PC-9 (cell line): ENCODE data around the gene PHF21A. TPM values are rescaled to one million over a fixed set of nuclear protein-coding genes. Genes with fewer than 3 reads are reported as not detected.
A peak's percentile ranks its signal among the peaks of the same experiment; 100 is the strongest.

ENCODE experiments used
- Bru-seq: library from RNA; stranded (reverse); fragments of 400-500 nt; gene quantifications from one replicate; lab custom pipeline; 2021; lab: Mats Ljungman, UMichigan
- BruChase-seq, 2 experiments: library from RNA; stranded (reverse); fragments of 400-500 nt; gene quantifications; one replicate each; lab custom pipeline; 2021; lab: Mats Ljungman, UMichigan
- BruUV-seq: library from RNA; stranded (reverse); fragments of 400-500 nt; replicated peaks from 2 replicates; lab custom pipeline; 2021; lab: Mats Ljungman, UMichigan
- CTCF ChIA-PET: fragments of 300-600 bp; sonication (Branson Sonifier 250); formaldehyde crosslinking; loops from one replicate; lab custom pipeline; 2022; ENCODE audit warnings: antibody characterized with exemption; lab: Charles Lee
- POLR2A ChIA-PET: fragments of 300-600 bp; sonication (Branson Sonifier 250); formaldehyde crosslinking; loops from one replicate; lab custom pipeline; 2022; ENCODE audit warnings: antibody characterized with exemption; ENCODE audit not compliant: unreplicated experiment; lab: Charles Lee
- DNase-seq, 2 experiments: peaks; one replicate each; pipeline versions ENCODE4 v3.0.0 to v3.0.0-alpha.2; 2015 to 2022; ENCODE audit warnings: mixed read lengths in 1 of 2
- H2AFZ ChIP-seq: fragments of 200-600 bp; sonication (generic); 2 replicates; pipeline ENCODE4 v1.8.1; 2017; ENCODE audit warnings: antibody characterized with exemption
- H3F3A ChIP-seq: fragments of 200-600 bp; sonication (generic); 2 replicates; pipeline ENCODE4 v1.8.1; 2017; ENCODE audit warnings: antibody characterized with exemption, mild to moderate bottlenecking, low read depth; ENCODE audit not compliant: insufficient read depth
- H3K27ac ChIP-seq: fragments of 200-600 bp; sonication (generic); 2 replicates; pipeline ENCODE4 v1.6.1; 2016; ENCODE audit warnings: mixed run types
- H3K27me3 ChIP-seq: fragments of 200-600 bp; sonication (generic); 2 replicates; pipeline ENCODE4 v1.6.1; 2016; ENCODE audit warnings: low read depth, mixed run types; ENCODE audit not compliant: insufficient read depth
- H3K36me3 ChIP-seq: fragments of 200-600 bp; sonication (generic); 2 replicates; pipeline ENCODE4 v1.6.1; 2016; ENCODE audit warnings: low read depth, mixed run types
- H3K4me1 ChIP-seq: fragments of 200-600 bp; sonication (generic); replicated peaks from 2 replicates; pipeline ENCODE4 v1.6.1; 2016; ENCODE audit warnings: mixed run types; ENCODE audit not compliant: insufficient read depth
- H3K4me2 ChIP-seq: fragments of 200-600 bp; sonication (generic); 2 replicates; pipeline ENCODE4 v1.6.1; 2017; ENCODE audit warnings: mixed run types
- H3K4me3 ChIP-seq: fragments of 200-600 bp; sonication (generic); 2 replicates; pipeline ENCODE4 v1.6.1; 2016; ENCODE audit warnings: mixed run types
- H3K79me2 ChIP-seq: fragments of 200-600 bp; sonication (generic); 2 replicates; pipeline ENCODE4 v1.6.1; 2017; ENCODE audit warnings: low read depth, mixed run types
- H3K9me2 ChIP-seq: fragments of 200-600 bp; sonication (generic); 2 replicates; pipeline ENCODE4 v1.8.1; 2017; ENCODE audit warnings: mild to moderate bottlenecking; ENCODE audit not compliant: insufficient read depth
- H3K9me3 ChIP-seq: fragments of 200-600 bp; sonication (generic); 2 replicates; pipeline ENCODE4 v1.8.1; 2016; ENCODE audit warnings: low read depth; ENCODE audit not compliant: insufficient read depth
- H4K20me1 ChIP-seq: fragments of 200-600 bp; sonication (generic); 2 replicates; pipeline ENCODE4 v1.8.1; 2017; ENCODE audit not compliant: insufficient read depth
- CTCF ChIP-seq: fragments of 200-600 bp; sonication (generic); conservative IDR thresholded peaks from 2 replicates; pipeline ENCODE4 v1.6.1; 2017; ENCODE audit warnings: mixed run types, antibody characterized with exemption, mild to moderate bottlenecking, moderate library complexity
- EZH2 ChIP-seq: fragments of 200-600 bp; sonication (generic); IDR thresholded peaks from 2 replicates; pipeline ENCODE4 v1.8.0; 2017; ENCODE audit warnings: antibody characterized with exemption, low read depth
- intact Hi-C: fragments of 100-400 bp; cut with micrococcal nuclease; formaldehyde crosslinking; loops from one replicate; pipeline ENCODE4 v1.10.0; 2022; ENCODE audit not compliant: unreplicated experiment
- long read RNA-seq: library from polyadenylated mRNA; stranded (forward); transcript quantifications from one replicate; pipeline ENCODE4 v2.0.0, GENCODE V29; 2022
- total RNA-seq: library from RNA; stranded (reverse); gene quantifications from 2 replicates; pipeline ENCODE4 v1.2.3, GENCODE V29; 2021

Gene PHF21A
- total RNA-seq (45.6 and 54.3 TPM in 2 replicates), Bru-seq, nascent RNA (percentile 83 among the genes with signal in this experiment), BruChase-seq, experiment 1, labeled RNA remaining after a 2-hour chase (percentile 77 among the genes with signal in this experiment), BruChase-seq, experiment 2, labeled RNA remaining after a 6-hour chase (percentile 65 among the genes with signal in this experiment)
- long read RNA-seq, partial matches to known transcripts: 4 of 12 reads
- long read RNA-seq, other reads (novel, unspliced or antisense): 8 of 12 reads

- 0 out of 2 replicates have a peak, but pooled peaks cover 3% of the 10 kb centered on the region for H3K36me3 ChIP-seq
- peak within 1 kb of the TSS; percentile 80 for H2AFZ ChIP-seq
- no peak for TF ChIP-seq CTCF
- TF ChIP-seq EZH2: no peak
- H3K27ac ChIP-seq: peak within 1 kb of the TSS; percentile 60
- H3F3A ChIP-seq: peaks cover 25% of the 10 kb centered on the region
- H3K4me3 ChIP-seq: peak within 1 kb of the TSS; percentile 74
- ChIA-PET CTCF (interaction anchor here (0.7 to 0.9 kb wide), 2 partner anchors 118 to 122 kb away, joined by 4 to 20 read pairs; no protein-coding TSS in a partner anchor), POLR2A (interaction anchor here (0.6 kb wide), 2 partner anchors 10 to 487 kb away, joined by 3 to 7 read pairs; no protein-coding TSS in a partner anchor)
- H3K9me2 ChIP-seq: no peaks in the 10 kb centered on the region
- peak; percentile 79 to 96 for DNase-seq
- H4K20me1 ChIP-seq: 0 out of 2 replicates have a peak, but pooled peaks cover 8% of the 10 kb centered on the region
- peaks cover 38% of the 10 kb centered on the region for H3K4me1 ChIP-seq
- BruUV-seq: no TSS peak
- intact Hi-C loops: loop anchor here (1.0 to 10.0 kb wide), 5 partner anchors 114 to 596 kb away; partner anchors contain the start of genes DGKZ and F2
- H3K4me2 ChIP-seq: peak within 1 kb of the TSS; percentile 95
- no peaks in the 10 kb centered on the region for H3K9me3 ChIP-seq
- peaks cover 38% of the 10 kb centered on the region for H3K79me2 ChIP-seq
- H3K27me3 ChIP-seq: no peaks in the 10 kb centered on the region
Measured at GRCh38 chr11:46121301-46121723, at the start of gene PHF21A. Gene PHF21A (minus strand): TSS chr11:46121454. CDS start chr11:46084219, 37,235 bp downstream.

GRCh38 chr11:46170797-46171196 lies 49.5 kb upstream of the PHF21A start:
- TF ChIP-seq CTCF (no peak), EZH2 (no peak)
- Histone ChIP-seq H3K4me1 (peaks cover 6% of the 10 kb centered on the region), H3F3A (no peaks in the 10 kb centered on the region), H3K9me2 (no peaks in the 10 kb centered on the region), H3K79me2 (no peaks in the 10 kb centered on the region), H4K20me1 (no peaks in the 10 kb centered on the region), H3K9me3 (no peaks in the 10 kb centered on the region), H3K4me2 (no peak overlapping the region), H3K27ac (no peak overlapping the region), H3K27me3 (no peaks in the 10 kb centered on the region), H3K36me3 (no peaks in the 10 kb centered on the region), H2AFZ (no peak overlapping the region), H3K4me3 (no peak overlapping the region)
- DNase-seq: no peak
- POLR2A ChIA-PET: no interaction called here
- CTCF ChIA-PET: no interaction called here
- no TSS peak for BruUV-seq
- intact Hi-C loops: no loop called here

GRCh38 chr11:46162700-46163099 lies 41.4 kb upstream of the PHF21A start:
- no peak for DNase-seq
- TF ChIP-seq CTCF (no peak), EZH2 (no peak)
- Histone ChIP-seq H3K4me2 (no peak overlapping the region), H3F3A (peaks cover 32% of the 10 kb centered on the region), H2AFZ (no peak overlapping the region), H3K4me3 (no peak overlapping the region), H3K9me3 (no peaks in the 10 kb centered on the region), H3K27ac (no peak overlapping the region), H3K79me2 (no peaks in the 10 kb centered on the region), H4K20me1 (no peaks in the 10 kb centered on the region), H3K36me3 (no peaks in the 10 kb centered on the region), H3K4me1 (peaks cover 38% of the 10 kb centered on the region), H3K9me2 (no peaks in the 10 kb centered on the region), H3K27me3 (no peaks in the 10 kb centered on the region)
- POLR2A ChIA-PET: no interaction called here
- intact Hi-C loops: no loop called here
- BruUV-seq: no TSS peak
- CTCF ChIA-PET: no interaction called here
